ENCODE results near the gene SNX14.
A peak's percentile ranks its signal among the peaks of the same experiment; 100 is the strongest.

SNX14 gene

GRCh38 chr6:85482905-85483700 lies 110.6 kb downstream of the SNX14 start:
- Histone ChIP-seq H3K4me1 (peaks cover 0 to 11% (median 7%) of the 10 kb centered on the region in 4 donors), H3K36me3 (peaks cover 12 to 17% (median 15%) of the 10 kb centered on the region in 3 donors), H3K9me3 (no peaks in the 10 kb centered on the region), H3K27me3 (no peaks in the 10 kb centered on the region), H3K27ac (peak overlapping the region in 1 of 2 donors; percentile 52), H3K4me3 (no peak overlapping the region)
- intact Hi-C loops (cut with DNase I; ENCODE audit: low total_unique reads), result loop anchor here (5.0 kb wide), 1 partner anchor 131 kb away; no protein-coding TSS in a partner anchor
- DNase-seq, result peak; percentile 80 to 85
- TF ChIP-seq CTCF (IDR thresholded peaks at IDR 0.05), result peak; percentile 98 to 100

GRCh38 chr6:85482206-85482904 lies 111.3 kb downstream of the SNX14 start:
- Histone ChIP-seq H3K4me1 (peaks cover 0 to 11% (median 7%) of the 10 kb centered on the region in 4 donors), H3K27ac (peak overlapping the region; percentile 8 to 52), H3K9me3 (no peaks in the 10 kb centered on the region), H3K27me3 (no peaks in the 10 kb centered on the region), H3K4me3 (no peak overlapping the region), H3K36me3 (peaks cover 6 to 12% (median 9%) of the 10 kb centered on the region in 3 donors)
- intact Hi-C loops (cut with DNase I; ENCODE audit: low total_unique reads), result loop anchor here (5.0 kb wide), 1 partner anchor 130 kb away; no protein-coding TSS in a partner anchor
- no peak for TF ChIP-seq CTCF (IDR thresholded peaks at IDR 0.05)
- no peak for DNase-seq

GRCh38 chr6:85479208-85479607 lies 114.5 kb downstream of the SNX14 start:
- no peak overlapping the region for H3K4me3 ChIP-seq
- peaks cover 7 to 11% (median 10%) of the 10 kb centered on the region in 3 donors for H3K36me3 ChIP-seq
- H3K9me3 ChIP-seq, result no peaks in the 10 kb centered on the region
- H3K27me3 ChIP-seq, result no peaks in the 10 kb centered on the region
- intact Hi-C loops (cut with DNase I; ENCODE audit: low total_unique reads), result no loop called here
- H3K27ac ChIP-seq, result no peak overlapping the region
- TF ChIP-seq CTCF (IDR thresholded peaks at IDR 0.05), result no peak
- H3K4me1 ChIP-seq, result peaks cover 0 to 25% (median 9%) of the 10 kb centered on the region in 4 donors
- DNase-seq, result no peak

- H3K4me1 ChIP-seq, result peaks cover 0 to 40% (median 4%) of the 10 kb centered on the region in 4 donors
- H3K4me3 ChIP-seq, result no peak overlapping the region
- H3K9me3 ChIP-seq, result no peaks in the 10 kb centered on the region
- no peaks in the 10 kb centered on the region for H3K27me3 ChIP-seq
- H3K27ac ChIP-seq, result no peak overlapping the region
- peaks cover 7 to 11% (median 10%) of the 10 kb centered on the region in 3 donors for H3K36me3 ChIP-seq
- no peak for TF ChIP-seq CTCF (IDR thresholded peaks at IDR 0.05)
- intact Hi-C loops (cut with DNase I; ENCODE audit: low total_unique reads), result no loop called here
- no peak for DNase-seq
Observed at GRCh38 chr6:85476532-85476931, 117.1 kb downstream of the SNX14 start.

GRCh38 chr6:85473748-85474147 lies 119.9 kb downstream of the SNX14 start:
- no peak overlapping the region for H3K4me3 ChIP-seq
- TF ChIP-seq CTCF (IDR thresholded peaks at IDR 0.05), result no peak
- no peak for DNase-seq
- H3K36me3 ChIP-seq, result peaks cover 7 to 11% (median 10%) of the 10 kb centered on the region in 3 donors
- intact Hi-C loops (cut with DNase I; ENCODE audit: low total_unique reads), result no loop called here
- H3K27me3 ChIP-seq, result no peaks in the 10 kb centered on the region
- H3K4me1 ChIP-seq, result peaks cover 0 to 61% (median 10%) of the 10 kb centered on the region in 4 donors
- peak overlapping the region in 1 of 2 donors; percentile 66 for H3K27ac ChIP-seq
- no peaks in the 10 kb centered on the region for H3K9me3 ChIP-seq

All from tibial artery (tissue), 4 donors.